Hematopoietic multipotent progenitor cell treated with erythropoietin and hydrocortisone succinate and interleukin-3 and kit ligand, for 15 days (in vitro differentiated cells): Measurements from ENCODE around the gene IQUB.
"Not testable (repeated sequence)": the region's sequence is repeated elsewhere in the genome, so short reads cannot be mapped to it uniquely, and the experiment has no call there.

ENCODE experiments used
- DNase-seq: peaks from one replicate; pipeline ENCODE4 v3.0.0-alpha.2; 2015; ENCODE audit warnings: low spot score

Gene IQUB

DNA sequence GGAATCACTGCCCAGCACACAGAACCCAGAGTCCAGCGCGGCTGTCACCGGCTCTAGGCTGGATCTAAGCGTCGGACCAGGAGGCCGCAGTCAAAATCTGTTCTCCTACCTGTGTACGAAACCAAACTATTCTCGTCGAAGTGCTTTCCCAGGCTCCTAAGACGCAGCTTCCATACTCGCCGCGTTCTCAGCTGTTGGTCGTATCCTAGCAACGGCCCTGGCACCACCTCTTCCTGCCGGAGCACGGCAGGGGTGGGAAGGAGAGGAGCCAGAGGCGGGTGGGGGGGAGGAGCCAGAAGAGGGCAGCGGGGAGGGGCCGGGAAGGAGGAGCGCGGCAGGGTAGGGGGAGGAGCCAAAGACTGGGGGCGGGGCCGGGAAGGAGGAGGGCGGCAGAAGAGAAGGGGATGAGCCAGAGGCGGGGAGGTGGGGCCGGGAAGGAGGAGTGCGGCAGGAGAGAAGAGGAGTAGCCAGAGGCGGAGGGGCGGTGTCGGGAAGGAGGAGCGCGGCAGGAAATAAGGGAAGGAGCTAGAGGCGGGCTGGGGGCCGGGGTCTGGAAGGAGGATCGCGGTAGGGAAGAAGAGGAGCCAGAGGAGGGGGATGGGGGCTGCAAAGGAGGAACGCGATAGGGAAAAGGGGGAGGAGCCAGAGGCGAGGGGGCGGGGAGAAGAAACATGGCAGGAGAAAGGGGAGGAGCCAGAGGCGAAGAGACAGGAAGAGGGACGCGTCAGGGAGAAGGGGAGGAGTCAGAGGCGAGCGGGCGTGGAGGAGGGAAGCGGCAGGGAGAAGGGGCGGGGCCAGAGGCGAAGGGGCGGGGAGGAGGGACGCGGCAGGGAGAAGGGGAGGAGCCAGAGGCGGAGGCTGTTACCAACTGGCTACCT lies at the start of gene IQUB:
Gene IQUB, minus strand, starts transcription at position 213 of the 878 bp plus-strand sequence. CDS start 22,255 bp downstream, outside the sequence.
- DNase-seq = peak; percentile 98

DNA sequence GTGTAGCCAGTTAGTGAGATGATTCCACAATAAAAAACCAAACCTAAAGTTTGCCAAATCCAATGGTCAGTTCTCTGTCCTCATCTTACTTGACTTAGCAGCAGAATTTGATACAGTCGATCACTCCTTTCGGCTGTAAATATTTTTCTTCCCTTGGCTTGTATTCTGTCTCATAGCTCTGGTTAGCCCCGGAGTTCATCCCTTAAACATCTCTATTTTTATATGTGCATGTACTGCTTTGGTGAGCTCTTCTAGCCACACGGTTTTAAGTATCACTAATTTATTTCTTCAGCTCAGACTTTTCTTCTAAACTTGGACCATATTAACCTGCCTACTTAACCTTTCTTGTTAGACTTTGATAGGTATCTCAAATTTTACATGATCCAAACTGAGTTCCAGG lies 49.4 kb upstream of the IQUB start:
- no peak for DNase-seq

DNA sequence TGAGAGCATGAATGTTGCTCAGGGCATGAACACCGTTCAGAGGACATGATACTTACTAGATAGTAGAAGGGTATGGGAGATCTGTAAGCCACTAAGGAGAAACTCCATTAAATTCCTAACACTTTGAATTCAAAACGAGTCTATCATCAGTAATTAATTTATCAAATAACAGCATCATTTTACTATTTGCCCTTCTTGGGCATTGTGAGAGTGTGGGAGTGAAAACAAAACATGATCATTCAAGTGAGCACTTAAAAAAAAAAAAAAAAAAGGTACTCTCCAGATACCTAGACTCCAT lies 46.7 kb upstream of the IQUB start:
- no peak for DNase-seq

DNA sequence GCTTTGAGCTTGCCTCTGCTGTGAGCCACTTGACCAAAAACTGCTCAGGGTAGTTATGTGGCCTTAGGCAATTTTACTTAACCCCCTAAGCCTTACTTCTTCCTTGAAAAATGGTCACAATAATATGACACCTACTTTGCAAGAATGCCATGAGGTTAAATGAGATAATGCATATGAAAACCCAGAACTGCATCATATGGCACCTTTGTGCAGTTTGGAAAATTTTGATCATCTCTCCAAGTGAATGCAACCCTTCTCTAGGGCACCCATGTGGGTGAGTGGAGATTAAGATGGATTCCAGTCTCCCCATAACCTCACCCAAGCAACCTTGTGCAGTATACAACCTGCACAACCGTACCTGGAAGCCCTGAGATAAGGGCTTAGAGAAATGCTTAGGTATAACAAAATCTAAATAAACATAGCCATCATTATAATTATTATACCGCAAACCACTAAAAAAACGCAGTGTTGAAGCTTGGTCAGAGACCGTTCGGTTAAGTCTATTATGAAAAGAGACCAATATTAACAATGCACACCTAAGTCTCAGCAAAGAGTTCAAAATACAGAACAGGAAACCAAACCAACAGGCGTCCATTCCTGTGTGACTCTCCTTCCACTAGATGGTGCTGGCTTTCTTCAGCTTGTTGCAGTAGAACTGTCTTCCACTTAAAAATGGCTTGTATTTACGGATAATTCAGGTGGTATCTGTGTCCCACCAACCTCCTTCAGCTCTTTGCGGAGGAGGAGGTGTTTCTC lies 46.2 kb upstream of the IQUB start:
- no peak for DNase-seq

DNA sequence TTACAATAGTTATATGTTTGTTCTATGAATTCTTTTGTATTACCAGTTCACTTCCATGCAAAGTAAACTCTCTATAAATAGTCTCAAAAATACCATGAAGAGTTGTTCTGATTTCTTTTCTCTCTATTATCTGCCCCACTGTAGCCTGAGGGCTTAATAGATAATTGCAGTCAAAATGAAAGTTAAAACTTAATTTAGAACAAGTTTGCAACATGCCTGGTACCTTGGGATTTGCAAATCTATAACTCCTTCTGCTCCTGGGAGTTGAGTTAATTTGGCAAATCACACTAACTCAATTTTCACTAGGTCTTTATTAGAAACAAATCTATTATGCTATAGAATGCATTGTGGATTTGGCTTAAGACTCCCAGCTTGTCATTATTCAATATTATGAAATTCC lies 45.0 kb upstream of the IQUB start:
- DNase-seq = no peak

DNA sequence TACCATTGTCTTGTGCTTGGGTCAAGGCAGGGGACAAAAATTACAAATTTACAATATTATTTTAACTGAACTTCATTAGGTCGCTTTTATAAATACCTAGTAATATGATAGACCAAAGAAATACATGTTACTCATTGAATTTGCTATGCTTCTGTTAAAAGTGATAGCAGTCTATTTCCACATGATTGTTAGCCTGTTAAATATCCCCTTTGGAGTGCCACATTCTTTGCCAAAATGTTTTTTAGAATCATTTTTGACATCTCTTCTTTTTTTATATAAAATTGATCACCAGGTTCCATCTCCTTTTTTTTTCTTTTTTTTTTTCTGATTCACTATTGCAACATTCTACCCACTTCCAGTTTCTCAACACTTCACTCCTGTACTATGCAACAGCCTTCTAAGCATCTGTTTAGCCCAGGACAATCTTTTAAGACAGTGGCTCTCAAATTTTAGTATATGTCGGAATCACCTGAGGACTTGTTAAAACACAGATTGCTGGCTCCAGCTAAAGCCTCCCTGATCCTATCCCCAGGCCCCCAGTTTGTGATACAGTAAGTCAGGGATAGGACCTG lies 39.6 kb upstream of the IQUB start:
- no peak for DNase-seq

DNA sequence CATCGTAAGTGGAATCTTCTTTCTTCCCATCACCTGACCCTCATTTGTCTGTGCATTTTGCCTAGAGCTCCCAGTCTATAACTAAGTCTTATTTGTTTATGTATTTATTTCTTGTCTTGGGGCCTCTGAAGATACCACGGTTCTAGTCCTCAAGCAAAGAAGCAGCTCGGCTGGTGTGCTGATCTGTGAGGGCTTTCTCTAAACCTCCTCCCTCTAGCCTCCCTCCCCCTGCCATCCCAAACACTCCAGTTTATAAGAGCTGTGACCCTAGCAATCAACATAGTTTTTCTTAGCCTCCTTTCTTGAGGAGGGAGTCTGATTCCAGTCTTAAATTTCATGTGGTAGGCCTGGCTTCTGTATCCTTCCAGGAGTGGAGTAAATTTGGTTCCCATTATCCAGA lies 38.9 kb upstream of the IQUB start:
- no peak for DNase-seq

DNA sequence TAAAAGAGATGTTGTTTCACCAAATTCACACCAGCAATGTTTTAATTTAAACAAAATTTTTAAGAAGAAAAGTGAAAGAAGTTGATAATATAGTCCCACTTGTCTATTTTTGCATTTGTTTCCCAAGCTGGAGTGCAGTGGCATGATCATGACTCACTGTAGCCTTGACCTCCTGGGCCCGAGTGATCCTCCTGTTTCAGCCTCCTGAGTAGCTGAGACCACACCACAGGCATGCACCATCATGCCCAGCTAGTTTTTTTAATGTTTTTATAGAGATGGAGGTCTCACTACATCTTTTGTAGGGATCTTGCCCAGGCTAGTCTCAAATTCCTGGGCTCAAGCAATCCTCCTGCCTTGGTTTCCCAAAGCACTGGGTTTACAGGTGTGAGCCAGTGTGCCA lies 37.3 kb upstream of the IQUB start:
- no peak for DNase-seq

DNA sequence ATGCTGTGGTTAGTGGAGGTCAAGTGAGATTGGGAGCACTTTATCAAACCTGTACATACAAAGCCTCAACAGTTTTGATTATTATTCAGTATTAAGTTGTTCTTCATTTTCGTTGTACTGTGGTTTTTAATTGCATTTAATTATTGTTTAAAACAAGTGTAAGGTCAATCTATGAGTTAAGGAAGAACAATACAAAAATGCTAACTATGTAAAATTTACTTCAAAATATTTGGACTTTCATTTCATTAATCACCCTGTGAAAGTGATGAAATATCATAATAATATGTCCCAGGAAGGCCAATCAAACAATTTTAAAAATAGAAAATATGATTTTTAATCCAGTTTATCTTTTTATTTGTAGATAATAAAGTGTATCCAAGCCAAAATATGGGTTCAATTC lies 36.8 kb upstream of the IQUB start:
- no peak for DNase-seq

DNA sequence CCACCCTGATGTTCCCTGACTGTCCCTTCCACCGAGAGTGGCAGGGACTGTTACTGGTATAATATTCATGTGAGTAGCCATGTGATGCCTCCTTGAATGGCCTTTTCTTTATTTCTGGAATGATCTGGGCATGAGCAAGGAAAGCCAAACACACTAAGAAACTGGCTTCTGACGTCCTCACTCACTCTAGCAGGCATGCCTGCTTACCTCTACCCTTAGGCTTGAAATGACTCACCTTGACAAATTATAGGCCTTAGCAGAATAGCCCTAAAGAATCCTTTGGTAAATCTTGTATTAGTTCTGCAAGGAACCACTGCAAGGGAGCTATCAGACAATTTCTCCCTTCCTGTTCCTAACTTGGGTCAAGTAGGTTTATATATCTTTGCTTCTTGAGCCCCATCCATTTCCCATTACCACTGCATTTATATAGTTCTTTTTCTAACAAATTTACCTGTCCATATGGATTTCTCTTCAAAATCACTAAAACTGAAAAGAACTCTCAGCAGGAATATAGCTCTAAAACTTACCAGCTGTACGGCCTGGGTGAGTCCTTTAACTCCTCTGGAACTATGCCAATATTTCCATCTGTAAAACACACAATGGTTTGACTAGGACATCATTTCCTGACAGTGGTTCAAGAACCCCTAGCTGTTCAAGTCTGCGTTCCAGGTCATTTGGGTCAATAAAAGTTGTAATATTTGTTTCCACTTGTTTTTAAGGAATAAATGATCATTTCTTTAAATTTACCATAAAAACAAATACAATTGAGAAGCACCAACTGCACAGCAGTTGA lies 36.2 kb upstream of the IQUB start:
- DNase-seq = no peak

DNA sequence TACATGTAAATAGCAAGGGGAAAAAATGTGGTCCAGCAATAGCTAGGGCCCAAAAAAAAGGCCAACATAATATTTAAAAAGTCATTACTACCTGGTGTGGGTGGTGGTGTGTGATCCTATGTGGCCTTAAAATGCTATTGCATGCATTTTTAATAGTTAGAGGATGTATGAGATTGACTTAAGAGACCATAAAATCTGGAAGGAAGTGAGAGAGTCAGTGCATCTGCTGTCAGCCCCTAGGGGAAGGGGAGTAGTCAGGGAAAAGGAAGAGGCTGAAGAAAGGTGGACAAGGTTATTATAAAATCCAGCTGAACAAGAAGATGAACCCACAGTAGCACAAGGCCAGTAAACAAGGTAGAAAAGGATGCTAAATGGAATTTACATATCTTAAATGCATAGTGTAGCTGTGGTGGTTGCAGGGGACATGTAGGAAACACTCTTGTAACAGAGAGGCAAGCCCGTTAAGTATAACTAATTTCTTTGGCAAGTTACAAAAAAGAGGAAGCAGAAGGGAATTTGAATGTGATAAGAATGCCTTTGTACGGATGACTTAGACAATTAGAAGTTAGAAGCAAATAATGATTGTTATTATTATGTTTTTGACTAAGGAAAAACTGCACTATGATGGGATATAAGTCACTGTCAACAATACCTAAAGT lies 35.1 kb upstream of the IQUB start:
- no peak for DNase-seq

DNA sequence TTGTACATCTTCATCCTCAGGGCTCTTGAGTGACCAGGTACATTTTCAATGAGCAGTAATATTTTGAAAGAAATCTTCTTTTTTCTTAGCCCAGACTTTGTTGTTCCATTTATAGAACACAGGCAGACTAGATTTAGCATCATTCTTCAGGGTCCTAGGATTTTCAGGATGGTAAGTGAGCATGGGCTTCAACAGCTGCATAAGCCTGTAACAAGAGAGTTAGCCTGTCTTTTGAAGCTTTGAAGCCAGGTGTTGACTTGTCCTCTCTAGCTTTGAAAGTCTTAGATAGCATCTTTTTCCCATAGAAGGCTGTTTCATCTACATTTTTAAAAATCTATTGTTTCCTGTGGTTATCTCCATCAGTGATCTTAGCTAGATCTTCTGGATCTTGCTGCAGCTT lies 27.7 kb upstream of the IQUB start:
- DNase-seq = no peak

DNA sequence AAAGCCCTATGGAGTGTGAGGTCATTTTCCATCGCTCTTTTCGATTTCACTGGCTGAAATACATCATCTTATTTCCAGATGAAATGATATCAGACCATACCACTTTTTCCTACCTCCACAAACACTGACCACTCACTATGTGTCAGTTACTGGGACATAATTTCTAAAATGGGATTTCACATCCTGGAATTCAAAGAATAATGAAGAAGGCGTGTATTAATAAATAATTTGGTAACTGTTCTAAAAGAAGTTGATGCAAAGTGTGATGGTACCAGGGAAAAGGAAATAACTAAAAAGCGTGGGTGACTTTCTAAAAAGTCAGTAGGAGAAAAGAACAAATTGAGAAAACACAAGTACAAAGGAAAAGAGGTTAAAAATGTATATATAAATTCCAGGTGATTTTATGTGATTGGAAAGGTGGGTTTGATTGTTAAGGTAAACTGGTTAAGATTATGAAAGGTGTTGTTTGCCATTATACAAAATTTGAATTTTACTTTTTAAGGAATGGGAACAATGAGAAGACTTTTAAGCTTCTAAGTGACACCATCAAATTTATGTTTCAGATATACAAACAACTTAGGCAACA lies 24.0 kb upstream of the IQUB start:
- DNase-seq = no peak

DNA sequence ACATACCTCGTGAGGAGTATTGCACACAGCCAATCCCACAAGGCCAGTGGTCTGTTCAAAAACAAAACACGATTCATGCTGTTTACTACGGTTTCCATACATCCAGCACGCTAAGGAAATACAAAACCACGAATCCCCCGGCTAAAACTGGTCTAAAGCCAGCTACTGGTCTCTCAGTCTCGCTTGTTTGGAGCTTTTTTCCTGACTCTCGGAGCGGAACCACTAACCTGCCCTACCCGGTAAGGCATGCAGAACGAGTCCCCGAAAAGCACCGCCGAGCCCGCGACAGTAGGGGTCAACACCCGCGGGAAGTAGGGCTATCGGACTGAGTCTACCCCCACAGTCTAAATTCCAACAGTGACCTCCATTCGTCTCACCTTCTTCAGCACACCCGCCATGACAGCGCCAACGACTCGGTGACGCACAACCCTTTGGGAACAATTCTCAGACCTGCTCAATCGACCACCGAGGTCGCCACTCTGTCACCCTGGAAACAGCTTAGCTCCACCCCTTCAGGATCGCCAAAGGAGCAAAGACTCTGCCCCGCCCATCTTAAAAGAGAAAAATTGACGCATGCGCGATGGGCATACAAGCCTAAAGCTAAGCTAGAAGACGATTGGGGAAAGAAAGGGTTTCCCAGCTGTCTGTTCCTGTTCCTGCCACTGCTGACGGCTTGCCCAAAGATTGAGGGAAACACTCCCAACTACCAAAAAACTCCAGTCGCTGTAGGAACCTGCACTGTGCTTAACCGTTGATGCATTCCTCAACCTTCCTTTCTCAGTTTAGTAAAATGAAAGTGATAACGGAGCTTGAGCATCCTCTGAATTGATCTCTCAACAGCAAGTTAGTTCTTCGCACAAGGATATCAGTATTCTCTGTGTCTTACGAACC lies 23.2 kb upstream of the IQUB start, which contains the start of gene NDUFA5:
Gene NDUFA5, minus strand, starts transcription at position 421 of the 891 bp plus-strand sequence. Its CDS starts 23 bp downstream, at position 398.
- peak; percentile 100 for DNase-seq

DNA sequence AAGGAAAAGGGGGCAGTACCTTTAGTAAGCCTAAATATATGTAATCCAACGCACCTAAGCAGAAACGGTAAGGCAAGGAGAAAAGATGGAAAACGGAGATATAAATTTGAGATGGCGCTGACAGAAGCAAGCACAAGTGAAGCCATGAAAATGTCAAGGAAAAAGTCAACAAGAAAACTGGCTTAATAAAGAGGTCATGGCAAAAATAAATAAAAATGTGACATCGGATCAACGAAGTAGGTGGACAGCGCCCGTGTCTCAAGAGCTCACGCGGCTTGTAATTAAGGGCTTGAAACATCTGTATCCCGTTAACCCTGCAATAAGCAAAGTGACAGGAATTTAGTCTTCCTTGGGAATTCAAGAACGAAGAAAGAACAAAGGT lies 22.6 kb upstream of the IQUB start:
- no peak for DNase-seq

DNA sequence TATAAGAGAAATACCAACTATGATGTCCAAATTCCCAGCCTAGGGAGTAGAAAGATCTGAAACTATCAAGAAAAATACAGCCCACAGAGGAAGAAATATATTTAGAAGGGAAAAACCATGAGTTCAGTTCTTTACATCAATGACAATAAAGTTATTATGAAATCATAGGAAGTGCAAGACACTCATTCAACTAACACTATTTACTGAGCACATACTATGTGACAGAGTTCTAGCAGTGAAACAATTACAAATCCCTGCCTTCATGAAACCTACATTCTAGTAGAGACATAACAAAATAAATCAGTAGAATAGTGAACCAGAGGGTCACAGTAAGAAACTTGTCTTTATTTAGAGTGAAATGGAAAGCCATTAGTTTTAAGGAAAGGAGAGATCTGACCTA lies 21.1 kb upstream of the IQUB start:
- DNase-seq = no peak

DNA sequence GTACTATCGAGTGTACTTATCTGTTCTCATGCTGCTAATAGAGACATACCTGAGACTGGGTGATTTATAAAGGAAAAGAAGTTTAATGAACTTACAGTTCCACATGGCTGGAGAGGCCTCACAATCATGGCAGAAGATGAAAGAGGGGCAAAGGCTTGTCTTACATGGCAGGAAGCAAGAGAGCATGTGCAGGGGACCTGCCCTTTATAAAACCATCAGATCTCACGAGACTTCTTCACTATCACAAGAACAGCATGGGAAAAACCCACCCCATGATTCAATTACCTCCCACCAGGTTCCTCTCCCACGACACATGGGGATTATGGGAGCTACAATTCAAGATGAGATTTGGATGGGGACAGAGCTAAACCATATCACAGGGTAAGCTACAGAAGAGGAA lies 18.8 kb upstream of the IQUB start:
- DNase-seq = no peak

DNA sequence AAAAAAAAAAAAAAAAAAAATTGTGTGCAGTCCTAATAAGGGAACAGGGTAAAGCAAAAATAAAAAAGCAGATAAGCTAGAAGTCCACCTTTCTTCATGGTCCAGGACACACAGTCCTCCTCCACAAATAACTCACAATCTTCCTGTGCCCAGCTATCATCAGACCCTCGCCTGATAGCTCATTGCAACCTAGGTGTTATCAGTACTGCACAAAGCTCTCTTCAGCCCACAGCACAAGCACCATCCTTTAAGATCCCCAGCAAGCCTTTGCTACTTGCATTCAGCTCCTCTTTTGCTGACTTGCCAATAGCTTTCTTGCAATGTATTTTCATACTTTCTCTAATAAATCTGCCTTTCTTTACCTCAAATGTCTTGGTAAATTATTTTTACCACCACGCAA lies 18.2 kb upstream of the IQUB start:
- no peak for DNase-seq

DNA sequence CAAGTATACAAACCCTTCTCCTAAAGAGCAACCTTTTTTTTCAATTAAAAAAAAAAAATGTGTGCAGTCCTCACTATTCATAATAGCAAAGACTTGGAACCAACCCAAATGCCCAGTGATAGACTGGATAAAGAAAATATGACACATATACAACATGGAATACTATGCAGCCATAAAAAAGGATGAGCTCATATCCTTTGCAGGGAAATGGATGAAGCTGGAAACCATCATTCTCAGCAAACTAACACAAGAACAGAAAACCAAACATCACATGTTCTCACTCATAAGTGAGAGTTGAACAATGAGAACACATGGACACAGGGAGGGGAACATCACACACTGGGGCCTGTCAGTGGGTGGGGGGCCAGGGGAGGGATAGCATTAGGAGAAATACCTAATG lies 17.7 kb upstream of the IQUB start:
- DNase-seq = not testable (repeated sequence)

DNA sequence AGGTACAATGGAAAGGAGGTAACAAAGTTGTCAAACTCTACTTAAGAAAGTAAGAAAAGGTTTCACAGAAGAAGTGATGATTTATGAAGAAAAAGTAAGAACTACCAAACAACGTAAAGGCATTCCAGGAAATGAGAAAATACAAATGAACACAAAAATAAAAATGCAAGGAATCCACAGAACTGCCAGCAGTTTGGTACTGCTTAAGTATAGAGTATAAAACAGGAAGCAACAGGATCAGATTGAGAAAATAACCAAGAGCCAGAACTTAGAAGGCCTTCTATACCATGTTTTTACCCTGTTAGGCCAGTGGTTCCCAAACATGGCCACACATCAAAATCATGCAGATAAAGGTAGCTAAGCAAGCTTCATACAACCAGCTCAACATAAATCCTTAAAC lies 14.0 kb upstream of the IQUB start:
- DNase-seq = no peak
